ENCODE data around the gene HYAL2. TPM values are rescaled to one million over a fixed set of nuclear protein-coding genes. Genes with fewer than 3 reads are reported as not detected.
"Not testable (repeated sequence)": the region's sequence is repeated elsewhere in the genome, so short reads cannot be mapped to it uniquely, and the experiment has no call there.

The HYAL2 gene
- total RNA-seq, 4 donors from 2014 or later: 106 to 348 (median 175) TPM

- peak; percentile 50 for ATAC-seq (ENCODE audit: low FRiP score)
- TF ChIP-seq CTCF (IDR thresholded peaks at IDR 0.05): peak in 2 of 3 donors; percentile 94 to 97
These were observed 49.4 kb downstream of the HYAL2 start for GRCh38 chr3:50272911-50273688.

GRCh38 chr3:50272538-50272910 lies 50.0 kb downstream of the HYAL2 start:
- DNase-seq (ENCODE audit: low spot score); ATAC-seq (ENCODE audit: low FRiP score): not testable (repeated sequence)

More at GRCh38 chr3:50272911-50273688, 49.4 kb downstream of the HYAL2 start:
- DNase-seq (ENCODE audit: low spot score): peak; percentile 92

GRCh38 chr3:50271314-50271936 lies 51.1 kb downstream of the HYAL2 start:
- ATAC-seq (ENCODE audit: low FRiP score) (no peak), DNase-seq (ENCODE audit: low spot score) (no peak)
- TF ChIP-seq CTCF (IDR thresholded peaks at IDR 0.05): no peak

- peak; percentile 20 for ATAC-seq (ENCODE audit: low FRiP score)
- DNase-seq (ENCODE audit: low spot score): no peak
These were observed 51.9 kb downstream of the HYAL2 start for GRCh38 chr3:50270422-50271224.

GRCh38 chr3:50269977-50270413 lies 52.5 kb downstream of the HYAL2 start:
- DNase-seq (ENCODE audit: low spot score) (no peak), ATAC-seq (ENCODE audit: low FRiP score) (no peak)
- no peak for TF ChIP-seq CTCF (IDR thresholded peaks at IDR 0.05)

More at GRCh38 chr3:50270422-50271224, 51.9 kb downstream of the HYAL2 start:
- no peak for TF ChIP-seq CTCF (IDR thresholded peaks at IDR 0.05)

GRCh38 chr3:50269460-50269859 lies 53.1 kb downstream of the HYAL2 start:
- ATAC-seq (ENCODE audit: low FRiP score): no peak
- no peak for TF ChIP-seq CTCF (IDR thresholded peaks at IDR 0.05)
- DNase-seq (ENCODE audit: low spot score): no peak

All from omental fat pad (tissue), 4 donors.